ENCODE measurements around the gene ATP9A. TPM values are rescaled to one million over a fixed set of nuclear protein-coding genes. Genes with fewer than 3 reads are reported as not detected.

The ATP9A gene
- total RNA-seq, 1 donor from 2014 or later: 37.6 TPM

DNA sequence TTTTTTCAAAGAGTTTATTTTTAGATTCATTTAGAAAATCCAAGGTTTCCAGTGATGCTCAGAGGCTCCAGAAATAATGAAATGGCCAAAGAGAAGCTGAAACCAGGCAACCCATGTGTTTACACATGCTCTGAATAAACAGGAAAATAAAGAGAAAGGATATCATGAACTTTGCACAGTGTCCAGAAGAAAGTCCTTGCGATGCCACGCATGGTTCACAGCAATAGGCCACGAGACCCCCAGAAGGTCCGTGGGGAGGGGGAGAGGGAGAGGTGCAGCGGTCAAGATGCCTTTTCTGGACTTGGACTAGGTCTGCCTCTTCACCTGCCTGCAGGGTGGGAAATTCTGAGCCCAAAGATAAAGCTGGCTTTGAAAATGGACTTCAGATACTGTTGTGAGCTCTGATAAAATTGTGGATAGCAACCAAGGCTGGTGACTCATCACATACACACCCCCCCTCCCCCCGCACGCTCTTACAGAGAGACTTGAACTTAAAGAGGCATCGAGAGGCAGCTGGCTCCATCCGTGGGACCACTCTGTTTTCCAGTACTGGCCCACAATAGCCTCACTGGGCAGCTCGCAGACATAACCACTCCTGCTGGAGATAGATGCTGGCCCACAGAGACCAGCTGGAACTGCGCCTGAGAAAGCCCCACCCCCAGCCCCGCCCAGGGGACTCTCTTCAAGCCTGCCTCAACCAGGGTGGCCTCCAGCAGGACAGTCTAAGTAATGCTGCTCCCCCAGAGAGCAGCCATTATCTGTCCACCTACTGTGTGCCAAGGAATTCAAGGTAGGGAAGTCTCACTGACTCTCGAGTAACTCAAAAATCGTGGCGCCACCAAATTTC is 204.5 kb downstream of the ATP9A start:
- H3K36me3 ChIP-seq (ENCODE audit: control insufficient read depth, insufficient read depth, low read length): no peaks in the 10 kb centered on the region
- peaks cover 12% of the 10 kb centered on the region for H3K27me3 ChIP-seq (ENCODE audit: control insufficient read depth, insufficient read depth, low read length)
- DNase-seq (ENCODE audit: low read depth): no peak
- no peak overlapping the region for H3K4me3 ChIP-seq (ENCODE audit: low read depth, low read length)
- TF ChIP-seq, protein P1, sequence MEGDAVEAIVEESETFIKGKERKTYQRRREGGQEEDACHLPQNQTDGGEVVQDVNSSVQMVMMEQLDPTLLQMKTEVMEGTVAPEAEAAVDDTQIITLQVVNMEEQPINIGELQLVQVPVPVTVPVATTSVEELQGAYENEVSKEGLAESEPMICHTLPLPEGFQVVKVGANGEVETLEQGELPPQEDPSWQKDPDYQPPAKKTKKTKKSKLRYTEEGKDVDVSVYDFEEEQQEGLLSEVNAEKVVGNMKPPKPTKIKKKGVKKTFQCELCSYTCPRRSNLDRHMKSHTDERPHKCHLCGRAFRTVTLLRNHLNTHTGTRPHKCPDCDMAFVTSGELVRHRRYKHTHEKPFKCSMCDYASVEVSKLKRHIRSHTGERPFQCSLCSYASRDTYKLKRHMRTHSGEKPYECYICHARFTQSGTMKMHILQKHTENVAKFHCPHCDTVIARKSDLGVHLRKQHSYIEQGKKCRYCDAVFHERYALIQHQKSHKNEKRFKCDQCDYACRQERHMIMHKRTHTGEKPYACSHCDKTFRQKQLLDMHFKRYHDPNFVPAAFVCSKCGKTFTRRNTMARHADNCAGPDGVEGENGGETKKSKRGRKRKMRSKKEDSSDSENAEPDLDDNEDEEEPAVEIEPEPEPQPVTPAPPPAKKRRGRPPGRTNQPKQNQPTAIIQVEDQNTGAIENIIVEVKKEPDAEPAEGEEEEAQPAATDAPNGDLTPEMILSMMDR (IDR thresholded peaks at IDR 0.05; ENCODE audit: insufficient read depth, low read length, poor library complexity, severe bottlenecking): peak; percentile 2

DNA sequence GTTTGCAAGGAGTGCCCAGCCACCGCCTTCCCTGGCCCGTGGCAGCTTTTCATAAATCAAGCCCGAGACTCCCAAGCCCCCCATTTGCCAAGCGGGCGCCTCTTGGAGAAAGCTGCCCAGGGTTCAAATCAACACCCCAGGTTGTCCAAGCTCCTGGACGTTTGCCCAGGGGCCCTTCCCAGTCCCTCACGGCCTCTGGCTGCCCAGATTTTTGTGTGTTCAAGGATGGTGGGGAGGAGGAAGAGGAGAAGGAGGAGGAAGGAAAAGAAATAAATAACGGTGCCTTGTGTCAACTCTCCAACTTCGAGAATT is 205.1 kb downstream of the ATP9A start:
- no peak for DNase-seq (ENCODE audit: low read depth)
- Histone ChIP-seq H3K4me3 (ENCODE audit: low read depth, low read length) (peak overlapping the region; percentile 55), H3K36me3 (ENCODE audit: control insufficient read depth, insufficient read depth, low read length) (no peaks in the 10 kb centered on the region), H3K27me3 (ENCODE audit: control insufficient read depth, insufficient read depth, low read length) (peaks cover 12% of the 10 kb centered on the region)
- TF ChIP-seq, protein P1 (IDR thresholded peaks at IDR 0.05; ENCODE audit: insufficient read depth, low read length, poor library complexity, severe bottlenecking): no peak

DNA sequence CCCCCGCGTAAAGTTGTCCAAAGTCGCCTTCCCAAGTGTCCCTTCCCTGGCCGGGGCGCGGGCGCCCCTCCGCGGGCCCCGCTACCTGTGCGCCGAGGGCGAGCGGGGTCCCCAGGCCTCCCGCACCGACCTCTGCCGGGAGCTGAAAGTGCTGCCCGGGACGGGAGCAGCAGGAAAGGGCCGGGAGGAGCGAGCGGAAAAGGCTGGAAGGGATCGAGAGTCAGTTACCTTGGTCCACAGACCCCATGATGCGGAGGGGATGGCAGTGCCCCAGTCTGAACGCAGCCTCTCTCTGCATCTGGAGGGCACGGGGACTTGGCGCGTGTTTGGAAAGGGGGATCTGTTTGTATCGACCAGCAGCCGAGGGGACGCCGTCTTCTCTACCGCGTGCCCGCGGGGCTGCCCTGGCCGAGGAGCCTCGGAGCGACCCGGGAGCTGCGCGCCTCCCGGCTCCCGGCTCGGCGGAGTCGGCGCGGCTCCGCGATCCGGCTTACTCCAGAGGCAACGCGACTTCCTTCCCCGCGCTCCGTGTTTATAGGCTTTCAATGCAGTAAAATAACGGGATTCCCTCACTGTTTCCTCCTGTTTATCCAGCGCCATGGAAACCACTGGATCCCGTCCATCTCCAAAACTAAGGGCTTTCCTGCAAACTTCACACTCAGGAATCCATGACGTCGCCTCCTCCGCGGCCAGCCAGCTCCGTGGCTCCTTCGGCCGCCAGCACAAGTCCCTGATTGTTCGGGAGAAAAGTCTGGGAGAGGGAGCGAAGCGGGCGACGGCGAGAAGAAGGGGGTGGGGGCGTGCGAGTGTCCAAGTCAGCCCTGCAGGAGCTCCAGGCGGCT is 205.6 kb downstream of the ATP9A start:
- Histone ChIP-seq H3K36me3 (ENCODE audit: control insufficient read depth, insufficient read depth, low read length) (no peaks in the 10 kb centered on the region), H3K27me3 (ENCODE audit: control insufficient read depth, insufficient read depth, low read length) (peaks cover 12% of the 10 kb centered on the region), H3K4me3 (ENCODE audit: low read depth, low read length) (peak overlapping the region; percentile 55)
- TF ChIP-seq, protein P1 (IDR thresholded peaks at IDR 0.05; ENCODE audit: insufficient read depth, low read length, poor library complexity, severe bottlenecking): no peak
- peak; percentile 75 for DNase-seq (ENCODE audit: low read depth)

DNA sequence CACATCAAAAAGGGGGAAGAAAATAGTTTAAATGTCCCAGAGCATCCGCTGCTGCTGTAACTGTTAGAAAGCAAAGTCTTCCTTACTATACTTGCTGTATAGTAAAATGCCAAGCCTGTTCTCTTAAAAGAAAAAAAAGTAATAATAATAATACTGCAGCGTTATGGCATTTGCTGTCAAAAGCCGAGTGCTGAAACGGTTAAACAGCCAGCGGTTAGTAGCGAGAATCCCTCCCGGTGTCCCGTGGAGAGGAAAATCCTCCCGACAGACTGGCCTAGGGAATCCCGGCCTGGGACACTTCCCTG is 206.2 kb downstream of the ATP9A start:
- H3K27me3 ChIP-seq (ENCODE audit: control insufficient read depth, insufficient read depth, low read length): peaks cover 12% of the 10 kb centered on the region
- TF ChIP-seq, protein P1 (IDR thresholded peaks at IDR 0.05; ENCODE audit: insufficient read depth, low read length, poor library complexity, severe bottlenecking): no peak
- no peaks in the 10 kb centered on the region for H3K36me3 ChIP-seq (ENCODE audit: control insufficient read depth, insufficient read depth, low read length)
- H3K4me3 ChIP-seq (ENCODE audit: low read depth, low read length): peak overlapping the region; percentile 55
- DNase-seq (ENCODE audit: low read depth): no peak

DNA sequence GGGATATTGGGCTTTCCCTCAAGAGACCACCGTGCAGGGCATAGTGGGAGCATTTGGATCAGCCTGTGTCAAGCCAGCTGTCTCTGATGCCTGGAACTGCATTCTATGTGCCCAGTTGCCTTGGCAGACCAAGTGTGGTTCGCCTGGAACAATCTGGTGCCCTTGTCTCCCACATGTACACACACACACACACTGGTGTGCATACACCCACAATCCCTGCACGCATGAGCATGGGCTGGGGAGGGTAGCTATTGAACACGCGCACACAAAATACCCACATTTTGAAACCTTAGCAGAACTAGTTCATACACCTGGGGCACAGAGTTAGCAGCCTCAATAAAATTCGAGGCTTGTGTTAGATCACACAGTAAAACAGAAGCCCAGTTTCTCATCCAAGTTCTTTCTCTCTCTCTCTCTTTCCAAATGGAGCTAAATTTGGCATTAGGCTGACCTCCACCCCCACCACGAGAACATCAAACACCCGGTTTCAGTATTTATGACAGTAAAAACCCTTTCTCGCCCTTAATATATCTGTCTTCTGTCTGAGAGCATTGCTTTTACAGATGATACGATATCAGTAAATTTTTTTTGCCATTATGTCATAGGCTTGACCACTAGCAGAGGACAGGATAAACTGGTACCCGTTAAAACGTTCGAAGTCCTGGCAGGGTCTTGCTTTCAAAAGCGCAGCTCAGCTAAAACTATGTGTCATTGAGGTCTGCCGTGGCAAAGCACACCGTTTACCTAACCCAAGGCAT is 207.5 kb downstream of the ATP9A start:
- no peak for DNase-seq (ENCODE audit: low read depth)

More for the DNA sequence above, 207.5 kb downstream of the ATP9A start:
- Histone ChIP-seq H3K27me3 (ENCODE audit: control insufficient read depth, insufficient read depth, low read length) (peaks cover 9% of the 10 kb centered on the region), H3K4me3 (ENCODE audit: low read depth, low read length) (no peak overlapping the region), H3K36me3 (ENCODE audit: control insufficient read depth, insufficient read depth, low read length) (no peaks in the 10 kb centered on the region)
- TF ChIP-seq, protein P1 (IDR thresholded peaks at IDR 0.05; ENCODE audit: insufficient read depth, low read length, poor library complexity, severe bottlenecking): no peak
